Vagina (tissue), 2 donors: ENCODE measurements around the gene AKAP6. TPM values are rescaled to one million over a fixed set of nuclear protein-coding genes. Genes with fewer than 3 reads are reported as not detected.

Experiments used
- DNase-seq, 2 donors: peaks; one replicate each; pipeline ENCODE4 v3.0.0-alpha.2; 2017; ENCODE audit errors: extremely low spot score in 2 of 2
- H3K27ac ChIP-seq: fragments of 200-600 bp; sonication (generic); one replicate; pipeline ENCODE4 v1.5.1; 2019
- H3K27me3 ChIP-seq: fragments of 200-600 bp; sonication (generic); one replicate; pipeline ENCODE4 v1.5.1; 2019
- H3K36me3 ChIP-seq, 2 donors: fragments of 200-600 bp; sonication (generic); one replicate each; pipeline ENCODE4 v1.5.1; 2017 to 2019
- H3K4me1 ChIP-seq: fragments of 200-600 bp; sonication (generic); one replicate; pipeline ENCODE4 v1.5.1; 2019
- H3K4me3 ChIP-seq, 2 donors: fragments of 200-600 bp; sonication (generic); 1 replicate in 1 of 2; 2 replicates in 1 of 2; pipeline ENCODE4 v1.5.1; 2016 to 2019
- H3K9me3 ChIP-seq: fragments of 200-600 bp; sonication (generic); one replicate; pipeline ENCODE4 v1.5.1; 2019
- CTCF ChIP-seq, 3 experiments: fragments of 450-650 bp in 2 of 3; fragments of 200-600 bp in 1 of 3; sonication (generic) in 1 of 3; IDR thresholded peaks; one replicate each; pipeline ENCODE4 v1.5.1; 2017 to 2019; ENCODE audit warnings: antibody characterized with exemption in 3 of 3, mild to moderate bottlenecking in 2 of 3, moderate library complexity in 2 of 3
- POLR2A ChIP-seq, 2 donors: fragments of 450-650 bp; IDR thresholded peaks; one replicate each; pipeline ENCODE4 v1.6.1; 2017; ENCODE audit warnings: antibody characterized with exemption in 2 of 2, mild to moderate bottlenecking in 2 of 2, moderate library complexity in 2 of 2
- POLR2AphosphoS5 ChIP-seq, 2 donors: sonication (generic); formaldehyde crosslinking; IDR thresholded peaks; one replicate each; pipeline ENCODE4 v1.9.0; 2017; ENCODE audit warnings: antibody characterized with exemption in 2 of 2, mild to moderate bottlenecking in 2 of 2, low read depth in 1 of 2; ENCODE audit not compliant: insufficient read depth in 1 of 2
- intact Hi-C: fragments of 100-400 bp; cut with DNase I; formaldehyde crosslinking; loops from one replicate; pipeline ENCODE4 v1.15.1; 2023
- total RNA-seq: library from RNA; depleted of rRNA; stranded (reverse); fragments of >200 nt; gene quantifications from one replicate; pipeline ENCODE4 v1.2.3, GENCODE V29; 2016

The AKAP6 gene
- total RNA-seq, 1 donor from 2014 or later = 3.9 TPM

- DNase-seq = no peak
- Histone ChIP-seq H3K4me1 (peaks cover 7% of the 10 kb centered on the region), H3K36me3 (no peaks in the 10 kb centered on the region), H3K27ac (no peak overlapping the region), H3K4me3 (no peak overlapping the region), H3K27me3 (no peaks in the 10 kb centered on the region), H3K9me3 (no peaks in the 10 kb centered on the region)
- intact Hi-C loops = no loop called here
- TF ChIP-seq POLR2A (IDR thresholded peaks at IDR 0.05) = no peak
- no peak for TF ChIP-seq POLR2AphosphoS5 (IDR thresholded peaks at IDR 0.05; ENCODE audit: insufficient read depth in 1 of 2, low read depth in 1 of 2)
- TF ChIP-seq CTCF (IDR thresholded peaks at IDR 0.05) = no peak
Measured at GRCh38 chr14:32564596-32564995, 235.5 kb downstream of the AKAP6 start.

- no peaks in the 10 kb centered on the region for H3K27me3 ChIP-seq
- no peaks in the 10 kb centered on the region for H3K9me3 ChIP-seq
- TF ChIP-seq CTCF (IDR thresholded peaks at IDR 0.05) (no peak), POLR2A (IDR thresholded peaks at IDR 0.05) (no peak), POLR2AphosphoS5 (IDR thresholded peaks at IDR 0.05; ENCODE audit: insufficient read depth in 1 of 2, low read depth in 1 of 2) (no peak)
- H3K4me3 ChIP-seq = no peak overlapping the region
- no peak for DNase-seq
- no peaks in the 10 kb centered on the region for H3K36me3 ChIP-seq
- H3K27ac ChIP-seq = no peak overlapping the region
- peaks cover 7% of the 10 kb centered on the region for H3K4me1 ChIP-seq
- intact Hi-C loops = no loop called here
Measured at GRCh38 chr14:32565256-32565655, 236.2 kb downstream of the AKAP6 start.

- intact Hi-C loops = no loop called here
- TF ChIP-seq POLR2AphosphoS5 (IDR thresholded peaks at IDR 0.05; ENCODE audit: insufficient read depth in 1 of 2, low read depth in 1 of 2) (no peak), CTCF (IDR thresholded peaks at IDR 0.05) (no peak), POLR2A (IDR thresholded peaks at IDR 0.05) (no peak)
- Histone ChIP-seq H3K27ac (no peak overlapping the region), H3K36me3 (no peaks in the 10 kb centered on the region), H3K4me1 (peaks cover 7% of the 10 kb centered on the region), H3K4me3 (no peak overlapping the region), H3K9me3 (no peaks in the 10 kb centered on the region), H3K27me3 (no peaks in the 10 kb centered on the region)
- DNase-seq = no peak
Measured at GRCh38 chr14:32567543-32568384, 238.7 kb downstream of the AKAP6 start.

GRCh38 chr14:32571551-32571950 lies 242.5 kb downstream of the AKAP6 start:
- no peak for DNase-seq
- TF ChIP-seq POLR2AphosphoS5 (IDR thresholded peaks at IDR 0.05; ENCODE audit: insufficient read depth in 1 of 2, low read depth in 1 of 2) = no peak
- TF ChIP-seq CTCF (IDR thresholded peaks at IDR 0.05) = no peak
- no peak for TF ChIP-seq POLR2A (IDR thresholded peaks at IDR 0.05)
- H3K27ac ChIP-seq = no peak overlapping the region
- H3K27me3 ChIP-seq = no peaks in the 10 kb centered on the region
- intact Hi-C loops = no loop called here
- H3K4me1 ChIP-seq = peaks cover 4% of the 10 kb centered on the region
- H3K36me3 ChIP-seq = no peaks in the 10 kb centered on the region
- no peak overlapping the region for H3K4me3 ChIP-seq
- H3K9me3 ChIP-seq = no peaks in the 10 kb centered on the region
